Measurements from ENCODE around the gene FAM234B.
A peak's percentile ranks its signal among the peaks of the same experiment; 100 is the strongest.

The FAM234B gene

DNA sequence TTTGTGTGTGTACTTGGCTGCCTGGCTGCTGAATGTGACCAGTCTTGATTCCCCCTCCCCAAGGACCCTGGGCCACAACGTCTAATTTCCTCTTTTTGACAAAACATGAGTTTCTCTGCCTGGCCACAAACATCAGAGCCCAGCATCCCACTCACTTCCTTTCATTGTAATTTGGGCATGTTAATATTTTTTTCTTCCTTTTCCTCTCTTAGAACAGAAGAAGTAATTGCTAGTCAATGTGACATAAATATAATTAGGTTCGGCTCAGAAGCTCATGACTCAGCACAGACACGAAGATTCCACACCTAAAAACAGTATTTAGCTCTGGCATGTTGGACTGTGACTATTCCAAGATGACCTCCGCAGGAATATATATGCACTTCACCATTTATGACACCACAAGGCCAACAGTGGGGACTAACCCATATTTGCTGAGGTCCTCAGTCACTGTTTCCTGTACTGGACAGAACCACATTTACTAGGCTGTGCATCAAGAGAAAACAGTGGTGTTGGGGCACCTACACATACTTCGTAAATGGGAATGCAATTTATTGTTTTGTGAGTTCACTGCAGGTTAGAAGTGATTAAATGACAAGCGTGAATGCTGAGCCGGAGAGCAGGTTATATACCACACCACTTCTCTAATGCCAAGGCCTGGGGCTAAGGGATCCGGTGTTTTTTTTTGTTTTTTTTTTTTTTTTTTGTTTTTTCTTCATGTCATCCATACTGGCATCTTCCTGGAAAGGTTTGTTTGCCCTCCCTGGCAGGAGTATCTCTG lies 55.1 kb downstream of the FAM234B start:
- H3K27ac ChIP-seq (ENCODE audit: low read length) = no peak overlapping the region
- no peak overlapping the region for H3K9ac ChIP-seq (ENCODE audit: low read length)
- peaks cover 9% of the 10 kb centered on the region for H3K27me3 ChIP-seq (ENCODE audit: control insufficient read depth, insufficient read depth, low read length)
- H3K4me3 ChIP-seq (ENCODE audit: low read length) = no peak overlapping the region
- H3K9me3 ChIP-seq (ENCODE audit: control insufficient read depth, low read depth, low read length) = no peaks in the 10 kb centered on the region
- peaks cover 29% of the 10 kb centered on the region for H3K4me1 ChIP-seq (ENCODE audit: control insufficient read depth, low read depth, low read length)
- H3K36me3 ChIP-seq (ENCODE audit: control insufficient read depth, low read depth, low read length) = no peaks in the 10 kb centered on the region

DNA sequence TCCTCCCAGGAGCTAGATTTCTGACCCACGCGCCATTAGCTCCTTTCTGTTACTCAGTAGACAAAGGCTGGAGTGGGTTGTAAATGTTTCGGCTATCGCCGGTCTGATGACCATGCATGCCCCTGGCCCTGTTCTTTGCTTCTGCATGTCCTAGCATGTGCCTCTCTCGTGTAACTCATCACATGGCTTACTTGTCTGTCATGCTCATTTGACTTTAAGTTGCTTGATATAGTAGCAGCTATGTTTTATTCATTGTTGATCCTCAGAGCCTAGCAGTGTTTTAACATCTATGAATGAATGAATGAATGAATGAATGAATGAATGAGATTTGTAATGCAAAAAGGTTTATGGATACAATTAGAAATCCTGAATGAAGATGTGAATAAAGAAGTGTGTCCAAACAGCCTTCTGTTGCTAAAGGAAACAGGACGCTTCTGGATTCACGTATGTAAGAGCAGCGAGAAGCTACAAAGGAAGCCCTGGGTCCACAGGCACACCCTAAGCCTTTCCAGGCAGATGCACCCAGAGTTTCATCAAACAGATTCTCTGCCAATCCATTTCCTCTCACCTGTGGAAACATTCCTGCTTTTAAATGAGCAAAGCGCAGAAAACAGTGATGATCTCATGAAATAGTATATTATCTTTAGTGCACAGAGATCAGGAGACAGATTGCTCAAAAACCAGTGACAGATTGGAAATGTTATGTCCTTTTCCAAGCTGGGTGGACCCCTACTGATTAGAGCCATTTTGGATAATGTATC lies 55.8 kb downstream of the FAM234B start:
- peak overlapping the region; percentile 81 for H3K9ac ChIP-seq (ENCODE audit: low read length)
- H3K4me3 ChIP-seq (ENCODE audit: low read length) = peak overlapping the region; percentile 68

DNA sequence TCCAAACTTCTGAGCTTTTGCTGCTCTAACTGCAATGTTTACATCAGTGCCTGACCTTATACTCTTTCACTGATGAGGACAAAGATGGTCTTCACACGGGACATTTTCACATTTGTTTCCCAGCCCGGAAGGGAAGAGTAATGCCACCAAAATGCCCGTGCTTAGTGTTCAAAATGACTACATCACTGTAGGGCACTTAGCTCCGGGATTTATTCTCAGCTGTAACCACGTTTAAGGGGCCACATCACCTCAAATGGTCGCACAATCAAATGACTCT lies 56.4 kb downstream of the FAM234B start:
- H3K9me3 ChIP-seq (ENCODE audit: control insufficient read depth, low read depth, low read length) = no peaks in the 10 kb centered on the region
- H3K4me3 ChIP-seq (ENCODE audit: low read length) = peak overlapping the region; percentile 68
- H3K4me1 ChIP-seq (ENCODE audit: control insufficient read depth, low read depth, low read length) = peaks cover 29% of the 10 kb centered on the region
- H3K36me3 ChIP-seq (ENCODE audit: control insufficient read depth, low read depth, low read length) = no peaks in the 10 kb centered on the region
- H3K27ac ChIP-seq (ENCODE audit: low read length) = no peak overlapping the region
- H3K27me3 ChIP-seq (ENCODE audit: control insufficient read depth, insufficient read depth, low read length) = peaks cover 9% of the 10 kb centered on the region
- H3K9ac ChIP-seq (ENCODE audit: low read length) = peak overlapping the region; percentile 81

More for the DNA sequence above, 55.8 kb downstream of the FAM234B start:
- Histone ChIP-seq H3K4me1 (ENCODE audit: control insufficient read depth, low read depth, low read length) (peaks cover 29% of the 10 kb centered on the region), H3K27ac (ENCODE audit: low read length) (no peak overlapping the region), H3K36me3 (ENCODE audit: control insufficient read depth, low read depth, low read length) (no peaks in the 10 kb centered on the region), H3K9me3 (ENCODE audit: control insufficient read depth, low read depth, low read length) (no peaks in the 10 kb centered on the region), H3K27me3 (ENCODE audit: control insufficient read depth, insufficient read depth, low read length) (peaks cover 9% of the 10 kb centered on the region)

DNA sequence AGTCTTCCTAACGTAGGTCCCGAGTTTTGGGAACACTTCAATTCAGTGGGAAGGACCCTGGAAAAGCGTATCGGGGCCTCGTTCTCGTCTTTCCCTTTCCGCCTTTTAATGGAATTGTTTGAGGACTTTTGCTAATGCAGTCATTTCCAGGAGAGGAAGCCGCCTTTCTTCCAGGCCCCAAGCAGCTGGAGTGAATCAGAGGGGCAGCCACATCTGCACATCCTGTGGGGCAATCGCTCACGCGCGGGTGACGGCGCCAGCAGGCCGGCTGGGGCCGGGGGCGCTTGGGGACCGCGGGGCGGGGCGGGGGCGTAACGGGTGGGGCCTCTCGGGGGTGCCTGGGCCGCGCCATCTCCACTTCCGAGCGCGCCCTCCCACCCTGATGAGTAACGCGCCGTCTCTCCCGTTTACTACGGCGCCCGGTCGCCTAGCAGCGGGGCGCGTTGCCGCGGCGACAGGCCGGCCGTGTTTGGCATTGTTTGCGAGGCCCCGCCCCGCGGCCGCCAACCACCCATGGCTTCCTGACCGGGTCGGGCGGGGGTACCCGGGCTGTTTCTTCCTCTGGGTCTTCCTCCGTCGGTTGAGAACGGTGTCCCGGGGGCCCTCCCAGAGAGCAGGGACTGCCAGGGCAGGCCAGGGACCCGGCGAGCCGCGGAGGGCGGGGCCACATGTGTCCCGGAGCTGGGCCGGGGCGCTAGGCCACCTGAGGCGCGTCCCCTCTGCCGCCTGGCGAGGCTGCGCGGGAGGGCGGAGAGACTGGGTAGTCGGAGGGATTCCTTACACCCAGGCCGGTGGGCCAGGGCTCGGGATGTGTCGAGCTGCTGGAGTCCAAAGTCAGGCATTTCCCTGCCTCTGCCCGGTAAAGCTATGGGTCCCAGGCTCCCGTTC lies 56.9 kb downstream of the FAM234B start:
- Histone ChIP-seq H3K4me3 (ENCODE audit: low read length) (peak overlapping the region; percentile 68), H3K9me3 (ENCODE audit: control insufficient read depth, low read depth, low read length) (no peaks in the 10 kb centered on the region), H3K9ac (ENCODE audit: low read length) (peak overlapping the region; percentile 81), H3K36me3 (ENCODE audit: control insufficient read depth, low read depth, low read length) (no peaks in the 10 kb centered on the region), H3K27ac (ENCODE audit: low read length) (peak overlapping the region; percentile 2), H3K27me3 (ENCODE audit: control insufficient read depth, insufficient read depth, low read length) (peaks cover 9% of the 10 kb centered on the region), H3K4me1 (ENCODE audit: control insufficient read depth, low read depth, low read length) (peaks cover 29% of the 10 kb centered on the region)

DNA sequence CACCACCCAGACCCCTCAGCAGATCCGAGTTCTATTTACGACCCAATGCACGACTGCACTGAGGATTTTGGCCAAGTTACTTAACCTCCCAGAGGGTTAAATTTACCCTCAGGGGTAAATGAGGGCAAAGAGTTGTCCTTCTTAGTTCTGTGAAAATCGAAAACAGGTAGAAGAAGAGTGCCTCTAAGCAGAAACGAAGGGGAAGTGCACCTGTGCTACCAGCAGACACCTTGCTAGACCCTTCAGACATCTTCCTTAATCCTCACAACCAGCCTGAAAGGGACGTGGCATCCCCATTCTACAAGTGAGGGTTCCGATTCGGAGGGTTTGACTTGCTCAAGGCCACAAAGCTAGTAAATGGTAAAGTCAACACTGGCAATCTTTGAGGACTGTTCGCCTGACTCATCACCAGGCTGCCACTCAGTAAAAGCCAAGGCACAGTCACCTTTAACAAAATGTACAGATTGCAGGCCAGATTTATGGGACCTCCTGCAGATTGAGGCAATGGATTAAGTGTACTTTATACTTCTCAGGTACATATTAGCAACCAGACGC lies 57.7 kb downstream of the FAM234B start:
- Histone ChIP-seq H3K9me3 (ENCODE audit: control insufficient read depth, low read depth, low read length) (no peaks in the 10 kb centered on the region), H3K36me3 (ENCODE audit: control insufficient read depth, low read depth, low read length) (no peaks in the 10 kb centered on the region), H3K4me3 (ENCODE audit: low read length) (peak overlapping the region; percentile 68), H3K4me1 (ENCODE audit: control insufficient read depth, low read depth, low read length) (peaks cover 29% of the 10 kb centered on the region), H3K9ac (ENCODE audit: low read length) (peak overlapping the region; percentile 81), H3K27ac (ENCODE audit: low read length) (peak overlapping the region; percentile 2), H3K27me3 (ENCODE audit: control insufficient read depth, insufficient read depth, low read length) (peaks cover 9% of the 10 kb centered on the region)

DNA sequence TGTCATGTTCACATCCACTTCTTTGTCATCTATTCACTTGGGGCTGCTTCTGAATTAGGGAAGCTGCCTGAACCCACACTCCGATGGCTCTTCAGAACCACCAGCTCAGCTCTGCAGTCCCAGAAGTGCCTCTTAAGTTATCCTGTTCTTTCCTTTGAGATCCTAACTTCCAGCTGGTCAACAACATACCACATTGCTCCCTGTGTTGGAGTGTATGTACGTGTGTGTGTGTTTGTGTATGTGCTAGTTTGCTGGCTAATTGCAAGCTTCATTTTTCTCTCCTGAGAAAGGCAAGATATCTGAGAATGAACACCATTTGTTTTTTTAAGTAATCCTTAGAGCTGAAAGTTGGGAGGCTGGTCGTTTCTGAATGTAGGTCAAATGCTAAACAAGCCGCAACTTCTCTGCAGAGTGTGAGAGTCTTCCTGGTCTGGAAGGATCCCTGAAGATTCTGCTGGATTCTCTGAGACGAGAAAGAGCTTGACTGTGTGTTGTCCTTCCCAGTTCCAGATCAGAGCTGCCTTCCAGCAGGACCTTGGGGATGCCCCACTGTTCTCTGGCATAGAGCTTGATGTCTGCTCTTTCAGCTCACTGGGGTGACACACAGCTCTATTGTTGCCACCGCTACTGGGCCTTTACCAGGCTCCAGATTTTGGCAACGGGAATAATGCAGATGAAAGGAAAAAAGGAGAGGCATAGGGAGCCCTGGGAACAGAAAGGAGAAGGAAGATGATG lies 58.4 kb downstream of the FAM234B start:
- Histone ChIP-seq H3K9me3 (ENCODE audit: control insufficient read depth, low read depth, low read length) (no peaks in the 10 kb centered on the region), H3K9ac (ENCODE audit: low read length) (no peak overlapping the region), H3K27ac (ENCODE audit: low read length) (no peak overlapping the region), H3K4me1 (ENCODE audit: control insufficient read depth, low read depth, low read length) (peaks cover 29% of the 10 kb centered on the region), H3K4me3 (ENCODE audit: low read length) (no peak overlapping the region), H3K27me3 (ENCODE audit: control insufficient read depth, insufficient read depth, low read length) (peaks cover 9% of the 10 kb centered on the region), H3K36me3 (ENCODE audit: control insufficient read depth, low read depth, low read length) (no peaks in the 10 kb centered on the region)

DNA sequence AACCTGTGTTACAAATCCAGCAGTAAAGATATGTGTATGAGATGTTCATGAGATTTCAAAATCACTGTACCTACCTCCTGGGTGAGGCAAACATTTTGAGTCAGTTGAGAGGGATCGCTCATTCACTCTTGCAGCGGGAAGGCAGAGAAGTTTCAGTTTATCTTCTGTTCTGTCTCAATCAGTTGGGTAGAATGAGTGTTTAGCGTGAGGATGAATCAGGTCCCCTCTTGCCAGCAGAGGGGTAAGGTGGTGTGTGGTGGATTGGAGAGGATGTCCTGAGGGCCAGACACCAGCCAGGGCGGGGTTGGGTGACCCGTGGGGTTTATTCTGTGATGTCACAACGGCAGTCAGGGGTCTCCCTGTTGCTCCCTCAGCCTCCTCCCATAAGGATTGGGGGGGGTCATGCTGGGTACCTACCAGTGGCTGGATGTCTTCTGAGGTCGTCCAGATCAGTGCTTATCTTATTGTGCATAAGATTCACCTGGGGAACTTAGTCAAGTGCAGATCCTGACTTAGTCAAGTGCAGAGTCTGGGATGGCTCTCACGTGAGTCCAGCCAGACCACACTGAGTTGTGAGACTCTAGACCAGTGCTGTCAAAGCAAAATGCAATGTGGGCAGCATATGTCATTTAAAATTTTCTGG lies 59.3 kb downstream of the FAM234B start, which contains the start of gene GSG1:
TSS of gene GSG1 (minus strand) at position 277 of the 643 bp plus-strand sequence. CDS start at position 122, 155 bp downstream.
- H3K9ac ChIP-seq (ENCODE audit: low read length) = no peak within 1 kb of the TSS
- peaks cover 3% of the 10 kb centered on the region for H3K9me3 ChIP-seq (ENCODE audit: control insufficient read depth, low read depth, low read length)
- H3K27ac ChIP-seq (ENCODE audit: low read length) = no peak within 1 kb of the TSS
- no peaks in the 10 kb centered on the region for H3K36me3 ChIP-seq (ENCODE audit: control insufficient read depth, low read depth, low read length)
- peaks cover 25% of the 10 kb centered on the region for H3K4me1 ChIP-seq (ENCODE audit: control insufficient read depth, low read depth, low read length)
- H3K4me3 ChIP-seq (ENCODE audit: low read length) = no peak within 1 kb of the TSS
- H3K27me3 ChIP-seq (ENCODE audit: control insufficient read depth, insufficient read depth, low read length) = peaks cover 9% of the 10 kb centered on the region

DNA sequence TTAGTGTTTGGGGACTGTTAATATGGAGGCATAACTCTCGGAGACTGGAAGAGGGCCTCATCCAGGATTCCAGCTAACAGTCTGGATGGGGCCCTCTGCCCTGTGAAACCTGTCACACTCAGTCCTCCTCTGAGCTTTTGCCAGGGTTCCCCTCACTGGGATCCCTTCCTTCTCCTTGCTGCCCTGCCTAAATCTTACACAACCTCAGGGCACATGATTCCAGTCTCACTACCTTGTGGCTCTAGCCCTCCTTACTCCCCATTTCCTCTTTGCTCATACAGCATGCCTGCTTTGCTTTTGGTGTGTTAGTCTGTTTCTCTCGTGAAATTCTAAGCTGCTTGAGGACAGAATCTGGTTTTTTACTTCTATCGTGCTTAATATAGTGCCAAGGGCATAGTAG lies 60.2 kb downstream of the FAM234B start:
- Histone ChIP-seq H3K9ac (ENCODE audit: low read length) (no peak overlapping the region), H3K9me3 (ENCODE audit: control insufficient read depth, low read depth, low read length) (peaks cover 3% of the 10 kb centered on the region), H3K36me3 (ENCODE audit: control insufficient read depth, low read depth, low read length) (no peaks in the 10 kb centered on the region), H3K27me3 (ENCODE audit: control insufficient read depth, insufficient read depth, low read length) (peaks cover 9% of the 10 kb centered on the region), H3K4me3 (ENCODE audit: low read length) (no peak overlapping the region), H3K27ac (ENCODE audit: low read length) (no peak overlapping the region), H3K4me1 (ENCODE audit: control insufficient read depth, low read depth, low read length) (peaks cover 21% of the 10 kb centered on the region)

DNA sequence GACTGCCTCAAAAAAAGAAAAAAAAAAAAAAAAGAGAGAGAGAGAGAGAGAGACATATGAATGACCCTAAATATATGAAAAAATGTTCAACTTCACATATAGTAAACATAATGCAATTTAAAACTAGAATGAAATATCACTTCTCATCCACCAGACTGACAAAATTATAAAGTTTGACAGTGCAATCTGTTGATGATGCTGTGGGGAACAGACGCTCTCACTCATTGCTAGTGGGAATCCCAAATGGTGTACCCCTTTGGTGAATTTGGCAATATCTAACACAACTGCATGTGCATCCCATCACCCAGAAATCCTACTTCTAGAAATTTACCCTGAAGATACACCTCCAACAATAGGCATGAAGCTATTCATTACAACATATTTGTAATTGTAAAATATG lies 61.6 kb downstream of the FAM234B start:
- H3K4me3 ChIP-seq (ENCODE audit: low read length) = no peak overlapping the region

DNA sequence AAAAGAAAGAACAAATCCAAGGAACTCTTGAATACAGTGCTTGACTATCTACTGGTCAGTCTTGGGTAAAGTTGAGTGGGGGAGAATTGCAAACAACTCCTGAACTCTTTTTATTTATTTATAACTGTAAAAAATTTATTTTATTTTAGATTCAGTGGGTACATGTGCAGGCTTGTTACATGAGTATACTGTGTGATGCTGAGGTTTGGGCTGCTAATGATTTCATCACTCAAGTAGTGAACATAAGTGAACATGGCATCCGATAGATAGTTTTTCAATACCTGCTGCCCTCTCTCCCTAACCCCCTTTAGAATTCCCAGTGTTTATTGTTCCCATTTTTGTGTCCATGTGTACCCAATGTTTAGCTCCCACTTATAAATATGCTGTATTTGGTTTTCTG lies 62.5 kb downstream of the FAM234B start:
- Histone ChIP-seq H3K9ac (ENCODE audit: low read length) (no peak overlapping the region), H3K36me3 (ENCODE audit: control insufficient read depth, low read depth, low read length) (no peaks in the 10 kb centered on the region), H3K4me1 (ENCODE audit: control insufficient read depth, low read depth, low read length) (peaks cover 11% of the 10 kb centered on the region), H3K27me3 (ENCODE audit: control insufficient read depth, insufficient read depth, low read length) (peaks cover 9% of the 10 kb centered on the region), H3K4me3 (ENCODE audit: low read length) (no peak overlapping the region), H3K27ac (ENCODE audit: low read length) (no peak overlapping the region), H3K9me3 (ENCODE audit: control insufficient read depth, low read depth, low read length) (peaks cover 3% of the 10 kb centered on the region)

More for the DNA sequence above, 61.6 kb downstream of the FAM234B start:
- no peak overlapping the region for H3K27ac ChIP-seq (ENCODE audit: low read length)
- no peaks in the 10 kb centered on the region for H3K36me3 ChIP-seq (ENCODE audit: control insufficient read depth, low read depth, low read length)
- H3K4me1 ChIP-seq (ENCODE audit: control insufficient read depth, low read depth, low read length) = peaks cover 14% of the 10 kb centered on the region
- peaks cover 3% of the 10 kb centered on the region for H3K9me3 ChIP-seq (ENCODE audit: control insufficient read depth, low read depth, low read length)
- H3K9ac ChIP-seq (ENCODE audit: low read length) = no peak overlapping the region
- H3K27me3 ChIP-seq (ENCODE audit: control insufficient read depth, insufficient read depth, low read length) = peaks cover 9% of the 10 kb centered on the region
